GM18502 (cell line): ENCODE data around the gene MAGEB4.

Experiments
- ATAC-seq: cut with Tn5 transposase; IDR thresholded peaks from one replicate; pipeline ENCODE4 v1.9.1; 2021; ENCODE audit warnings: mild to moderate bottlenecking; ENCODE audit not compliant: unreplicated experiment, poor library complexity

Gene MAGEB4

DNA sequence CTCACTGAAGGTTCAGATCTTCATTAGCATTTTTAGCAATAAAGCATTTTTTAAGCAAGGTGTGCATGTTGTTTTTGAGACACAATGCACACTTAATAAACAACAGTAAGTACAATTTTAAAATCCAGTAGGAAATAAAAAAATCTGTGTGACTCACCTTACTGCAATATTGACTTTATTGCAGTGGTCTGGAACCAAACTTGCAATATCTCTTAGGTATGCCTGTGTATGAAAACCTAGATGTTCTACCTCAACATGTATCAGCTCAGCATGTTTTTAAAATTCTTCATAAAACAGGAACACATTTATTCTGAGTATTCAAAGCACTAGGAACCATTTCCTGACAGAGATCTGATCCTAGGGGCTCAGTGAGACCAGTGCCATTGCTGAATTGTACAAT is 40.7 kb downstream of the MAGEB4 start:
- no peak for ATAC-seq

DNA sequence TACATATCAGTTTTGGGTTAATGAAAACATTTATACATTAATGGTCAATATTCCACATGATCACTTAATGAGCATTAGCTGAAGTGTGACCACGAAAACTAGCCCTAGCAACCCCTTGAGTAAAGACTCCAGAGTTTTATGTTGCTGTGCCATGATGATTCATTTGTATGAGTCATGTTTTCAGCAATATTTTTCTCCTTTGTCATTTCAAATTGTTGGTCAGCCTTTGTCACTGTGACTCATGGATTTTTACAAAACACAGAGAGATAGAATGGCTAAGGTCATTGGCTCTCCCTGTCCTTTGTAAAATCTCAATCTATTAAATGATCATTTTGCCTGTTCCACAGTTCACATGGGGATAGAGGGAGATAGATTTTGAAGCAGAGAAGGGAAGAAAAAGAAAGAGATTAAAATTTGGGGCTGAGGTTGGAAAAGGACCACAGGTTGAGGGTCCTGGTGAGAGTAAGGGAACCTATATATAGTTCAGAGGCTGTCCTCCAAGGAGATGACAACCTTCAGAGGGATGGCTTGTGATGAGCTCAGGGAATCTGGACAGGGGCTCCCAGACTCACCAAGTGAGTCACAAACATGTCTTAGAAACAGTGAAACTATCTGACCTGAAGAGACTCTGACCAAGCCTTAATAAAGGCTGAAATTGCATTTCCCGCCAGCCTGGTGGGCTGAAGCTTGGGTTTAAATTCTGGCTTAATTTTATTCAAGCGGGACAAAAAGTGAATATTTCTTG is 41.8 kb downstream of the MAGEB4 start:
- ATAC-seq, result no peak
